ENCODE measurements around the gene VWF. TPM values are rescaled to one million over a fixed set of nuclear protein-coding genes. Genes with fewer than 3 reads are reported as not detected.
"Not testable (repeated sequence)": the region's sequence is repeated elsewhere in the genome, so short reads cannot be mapped to it uniquely, and the experiment has no call there.

Gene VWF
- 9.7 TPM for total RNA-seq

- no peak for DNase-seq
Measured at GRCh38 chr12:6124411-6125309, at the start of gene VWF. VWF (minus strand) TSS chr12:6124670; CDS start chr12:6123196, 1,474 bp downstream.

DNA sequence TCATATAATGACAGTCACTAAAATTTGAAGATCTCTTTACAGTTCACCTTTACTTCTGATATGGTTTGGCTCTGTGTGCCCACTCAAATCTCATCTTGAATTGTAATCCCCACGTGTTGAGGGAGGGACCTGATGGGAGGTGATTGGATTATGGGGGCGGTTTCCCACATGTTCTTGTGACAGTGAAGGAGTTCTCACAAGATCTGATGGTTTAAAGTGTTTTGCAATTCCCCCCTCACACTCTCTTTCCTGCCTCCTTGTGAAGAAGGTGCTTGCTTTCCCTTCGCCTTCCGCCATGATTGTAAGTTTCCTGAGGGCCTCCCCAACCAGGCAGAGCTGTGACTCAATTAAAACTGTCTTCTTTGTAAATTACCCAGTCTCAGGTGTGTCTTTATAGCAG, 48.4 kb upstream of the VWF start:
- no peak for DNase-seq

GRCh38 chr12:6172086-6172485, 47.6 kb upstream of the VWF start:
- no peak for DNase-seq

GRCh38 chr12:6171409-6172015, 47.0 kb upstream of the VWF start:
- no peak for DNase-seq

DNA sequence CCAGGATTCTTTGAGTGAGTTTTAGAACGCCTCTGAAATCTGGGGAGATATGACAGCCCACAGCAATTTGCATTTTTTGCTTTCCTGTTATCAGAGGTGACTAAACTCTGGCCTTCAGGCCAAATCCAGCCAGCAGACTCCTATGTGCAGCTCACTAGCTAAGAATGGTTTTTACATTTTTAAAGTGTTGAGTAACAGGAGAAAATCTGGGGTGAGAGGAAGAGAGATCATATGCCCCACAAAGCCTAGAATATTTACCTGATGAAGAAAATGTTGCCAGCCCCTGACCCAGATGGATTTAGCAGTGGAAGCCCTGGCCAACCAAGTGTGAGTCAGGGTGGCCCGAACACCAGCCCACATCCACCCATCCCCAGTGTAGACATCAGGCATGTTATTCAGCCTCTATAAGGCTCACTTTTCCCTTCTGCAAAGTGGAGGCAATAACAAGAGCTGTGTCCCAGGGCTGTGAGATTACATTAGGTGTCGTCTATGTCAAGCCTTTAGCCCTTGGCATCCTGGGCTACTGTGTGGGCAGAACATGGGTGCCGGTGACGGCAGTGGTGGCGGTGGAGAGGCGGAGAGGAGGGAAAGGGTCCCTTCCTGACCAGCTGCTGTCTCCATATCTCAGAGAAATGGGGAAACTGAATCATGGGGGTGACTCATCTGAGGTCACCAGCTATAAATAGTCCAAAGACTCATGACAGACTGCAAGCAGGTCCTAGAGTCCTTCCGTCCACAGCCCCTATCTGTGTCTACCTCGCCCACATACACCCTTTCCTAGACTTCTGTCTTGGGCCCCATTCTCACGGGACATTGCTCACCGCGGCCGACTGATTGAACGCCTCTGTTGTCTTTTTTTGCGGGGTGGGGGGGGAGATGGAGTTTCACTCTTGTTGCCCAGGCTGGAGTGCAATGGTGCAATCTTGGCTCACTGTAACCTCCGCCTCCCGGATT, 43.1 kb upstream of the VWF start:
- DNase-seq, result no peak

DNA sequence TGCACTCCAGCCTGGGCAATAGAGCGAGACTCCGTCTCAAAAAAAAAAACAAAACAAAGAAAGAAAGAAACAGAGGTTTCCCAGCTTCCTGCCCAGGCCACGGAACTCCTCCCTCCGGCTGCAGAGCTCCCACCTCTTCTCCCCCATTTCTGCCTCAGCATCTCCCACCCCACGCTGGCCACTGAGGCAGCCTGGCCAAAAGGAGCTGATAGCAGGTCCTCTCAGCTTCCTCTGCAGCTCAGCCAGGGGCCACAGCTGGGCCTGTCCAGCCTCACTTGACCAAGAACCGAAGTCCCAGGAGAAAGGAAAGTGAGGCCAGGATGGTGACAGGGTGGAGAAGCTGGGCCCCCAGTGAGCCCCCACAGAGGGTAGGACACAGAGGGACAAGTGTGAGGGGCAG, 42.3 kb upstream of the VWF start:
- no peak for DNase-seq

GRCh38 chr12:6165395-6165794, 40.9 kb upstream of the VWF start:
- DNase-seq, result no peak

- DNase-seq, result no peak
Measured at GRCh38 chr12:6163416-6164060, 39.1 kb upstream of the VWF start.

DNA sequence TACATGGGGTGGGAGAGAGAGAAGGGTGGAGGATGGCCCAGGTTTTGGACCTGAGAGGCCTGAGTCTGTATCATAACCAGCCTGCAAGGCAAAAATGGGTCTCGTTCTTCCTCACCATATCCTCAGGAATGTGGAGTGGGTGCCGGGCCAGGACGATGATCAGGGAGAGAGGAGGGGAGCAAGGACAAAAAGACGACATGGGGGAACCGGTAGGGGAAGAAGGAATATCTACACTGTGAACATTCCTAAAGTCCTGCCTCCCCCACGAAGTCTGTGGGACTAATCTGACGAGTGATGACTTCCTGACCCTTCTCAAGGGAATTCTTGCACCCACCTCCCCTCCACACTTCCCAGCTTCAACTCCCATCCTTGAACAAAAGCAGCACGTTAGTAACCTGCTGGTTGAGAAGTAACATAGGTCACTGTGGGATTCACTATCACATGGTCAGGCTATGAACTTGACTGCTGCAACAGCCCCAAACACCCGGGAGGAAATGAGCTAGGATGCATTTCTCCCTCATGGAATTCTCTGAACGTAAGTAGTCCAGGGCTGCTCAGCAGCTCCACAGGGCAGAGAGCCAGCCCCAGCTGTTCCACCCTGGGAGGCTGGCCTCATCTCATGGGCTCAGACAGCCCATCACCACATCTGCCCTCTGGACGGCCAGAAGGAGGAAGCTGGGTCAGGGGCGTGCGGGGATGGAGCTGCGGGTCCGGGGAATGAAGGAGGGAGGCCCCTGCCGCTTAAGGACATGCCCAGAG, 36.8 kb upstream of the VWF start:
- DNase-seq, result no peak

DNA sequence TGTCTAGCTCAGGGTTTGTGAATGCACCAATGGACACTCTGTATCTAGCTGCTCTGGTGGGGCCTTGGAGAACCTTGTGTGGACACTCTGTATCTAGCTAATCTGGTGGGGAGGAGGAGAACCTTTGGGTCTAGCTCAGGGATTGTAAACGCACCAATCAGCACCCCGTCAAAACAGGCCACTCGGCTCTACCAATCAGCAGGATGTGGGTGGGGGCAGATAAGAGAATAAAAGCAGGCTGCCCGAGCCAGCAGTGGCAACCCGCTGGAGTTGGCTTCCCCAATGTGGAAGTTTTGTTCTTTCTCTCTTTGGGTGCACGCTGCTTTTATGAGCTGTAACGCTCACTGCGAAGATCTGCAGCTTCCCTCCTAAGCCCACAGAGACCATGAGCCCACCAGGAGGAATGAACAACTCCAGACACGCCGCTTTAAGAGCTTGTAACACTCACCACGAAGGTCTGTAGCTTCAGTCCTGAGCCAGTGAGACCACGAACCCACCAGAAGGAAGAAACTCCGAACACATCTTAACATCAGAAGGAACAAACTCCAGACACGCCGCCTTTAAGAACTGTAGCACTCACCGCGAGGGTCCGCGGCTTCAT, 35.7 kb upstream of the VWF start:
- not testable (repeated sequence) for DNase-seq

GRCh38 chr12:6159166-6160011, 34.9 kb upstream of the VWF start:
- not testable (repeated sequence) for DNase-seq

- no peak for DNase-seq
Measured at GRCh38 chr12:6158749-6159148, 34.3 kb upstream of the VWF start.

GRCh38 chr12:6158255-6158654, 33.8 kb upstream of the VWF start:
- DNase-seq, result no peak

DNA sequence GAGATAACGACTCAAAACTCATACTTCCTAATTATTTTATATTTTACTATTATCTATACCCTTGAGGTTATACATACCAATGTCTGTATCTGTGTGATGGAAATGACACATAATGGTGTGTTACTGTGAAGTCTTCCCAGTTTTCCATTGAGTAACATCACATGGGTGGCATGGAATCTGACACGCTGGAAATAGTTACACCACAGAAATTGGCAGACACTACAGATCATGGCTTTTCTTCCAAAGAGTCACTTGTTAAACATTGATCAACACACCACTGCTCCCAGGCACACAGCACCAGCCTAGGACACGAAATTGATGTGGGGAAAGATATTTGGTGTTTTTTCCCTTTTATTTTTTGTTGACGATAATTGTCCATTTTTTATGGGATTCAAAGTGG, 33.0 kb upstream of the VWF start:
- DNase-seq, result no peak

GRCh38 chr12:6154730-6155459, 30.4 kb upstream of the VWF start:
- DNase-seq, result no peak

GRCh38 chr12:6148722-6149121, 24.3 kb upstream of the VWF start:
- not testable (repeated sequence) for DNase-seq

- no peak for DNase-seq
Measured at GRCh38 chr12:6148061-6148460, 23.6 kb upstream of the VWF start.

GRCh38 chr12:6146951-6147350, 22.5 kb upstream of the VWF start:
- no peak for DNase-seq

DNA sequence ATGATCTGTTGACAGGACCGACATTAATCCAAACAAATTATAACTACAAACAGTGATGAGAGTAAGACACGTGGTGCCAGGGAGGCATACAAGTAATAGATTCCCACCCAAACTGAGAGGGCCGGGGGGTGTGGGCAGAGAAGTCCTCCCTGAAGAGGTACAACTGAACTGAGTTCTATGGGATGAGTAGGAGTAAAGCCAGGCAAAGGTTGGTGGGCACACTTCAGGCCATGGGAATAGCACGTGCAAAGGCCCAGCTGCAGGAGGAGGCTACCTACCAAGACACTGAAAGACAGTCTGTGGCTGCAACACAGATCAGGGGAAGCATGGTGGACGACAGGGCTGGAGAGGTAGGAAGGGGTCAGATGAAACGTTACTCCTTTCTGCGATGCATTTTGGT, 22.0 kb upstream of the VWF start:
- no peak for DNase-seq

All from occipital lobe (tissue), 2 donors.